Naive thymus-derived CD8-positive, alpha-beta T cell (primary cell): Measurements from ENCODE around the gene CLASP1. TPM values are rescaled to one million over a fixed set of nuclear protein-coding genes. Genes with fewer than 3 reads are reported as not detected.
"Not testable (repeated sequence)": the region's sequence is repeated elsewhere in the genome, so short reads cannot be mapped to it uniquely, and the experiment has no call there.

Source experiments
- ATAC-seq, 2 donors: fragments of 150-1000 bp; cut with Tn5 transposase in 1 of 2; sonication (Bioruptor Pico), chemical (Tn5 transposase) in 1 of 2; 1 replicate in 1 of 2; 2 replicates in 1 of 2; pipeline ENCODE4 v1.10.0; 2021; ENCODE audit warnings: mild to moderate bottlenecking in 2 of 2, moderate library complexity in 2 of 2
- POLR2A ChIA-PET: fragments of 350-600 bp; sonication (Branson Sonifier 250); formaldehyde crosslinking; loops from one replicate; lab custom pipeline; 2021; ENCODE audit warnings: antibody characterized with exemption; lab: Charles Lee
- DNase-seq, 10 donors: peaks; one replicate each; pipeline versions ENCODE4 v3.0.0 to v3.0.0-alpha.2; 2020 to 2022
- H3K27ac Mint-ChIP-seq, 10 donors: one replicate each; pipeline ENCODE4 v1.8.0; 2020 to 2022; ENCODE audit warnings: mild to moderate bottlenecking in 10 of 10, mixed read lengths in 10 of 10, moderate library complexity in 4 of 10, inconsistent platforms in 1 of 10
- H3K27me3 Mint-ChIP-seq, 5 donors: one replicate each; pipeline ENCODE4 v1.8.0; 2021 to 2022; ENCODE audit warnings: mixed read lengths in 5 of 5
- H3K36me3 Mint-ChIP-seq, 3 donors: one replicate each; pipeline ENCODE4 v1.8.0; 2020 to 2022; ENCODE audit warnings: mixed read lengths in 3 of 3, mild to moderate bottlenecking in 2 of 3, inconsistent platforms in 1 of 3
- H3K4me1 Mint-ChIP-seq, 4 donors: one replicate each; pipeline ENCODE4 v1.8.0; 2021 to 2022; ENCODE audit warnings: mixed read lengths in 4 of 4
- H3K4me3 Mint-ChIP-seq, 10 donors: one replicate each; pipeline ENCODE4 v1.8.0; 2020 to 2022; ENCODE audit warnings: mild to moderate bottlenecking in 10 of 10, mixed read lengths in 10 of 10, moderate library complexity in 6 of 10, inconsistent platforms in 1 of 10
- H3K9me3 Mint-ChIP-seq, 9 donors: one replicate each; pipeline ENCODE4 v1.8.0; 2020 to 2022; ENCODE audit warnings: mixed read lengths in 9 of 9, mild to moderate bottlenecking in 3 of 9, inconsistent platforms in 1 of 9, moderate library complexity in 1 of 9
- polyA plus RNA-seq, 3 donors: library from polyadenylated mRNA; unstranded; fragments of 300-500 nt; fragmentation: Illumina TruSeq; gene quantifications; one replicate each; pipeline ENCODE4 v1.2.3, GENCODE V29; 2021
- total RNA-seq, 8 experiments: library from RNA in 2 of 8; stranded (reverse) in 2 of 8; gene quantifications; one replicate each; pipeline ENCODE4 v1.2.3 and lab custom pipeline; 2021 to 2026

CLASP1 gene
- total RNA-seq (10 to 100 TPM; 72.1 to 73.5 TPM), polyA plus RNA-seq (10 to 100 TPM; 10.8 to 15.2 (median 12.5) TPM), total RNA-seq (lab: John Stamatoyannopoulos, UW) (91.4 to 173 (median 145) reads per million in 6 experiments)

DNA sequence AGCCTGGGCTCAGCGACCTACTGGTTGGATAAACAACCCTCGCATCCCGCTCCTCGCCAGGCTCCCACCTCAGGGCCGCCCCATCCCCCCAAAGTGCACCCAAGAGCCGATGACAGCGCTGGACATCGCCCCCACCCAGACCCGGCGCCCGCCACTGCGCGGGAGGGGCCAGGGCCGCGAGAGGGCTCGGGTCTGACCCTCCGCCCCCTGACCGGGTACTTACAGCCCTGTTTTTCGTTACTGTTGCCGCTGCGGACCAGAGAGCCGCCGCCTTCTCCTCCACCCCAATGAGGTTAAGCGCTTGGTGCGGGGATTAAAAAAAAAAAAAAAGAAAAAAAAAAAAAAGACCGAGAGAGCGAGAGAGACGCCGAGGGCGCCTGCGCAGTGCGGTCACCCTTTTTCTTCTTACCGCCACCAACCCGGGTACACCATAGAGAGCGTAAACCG lies at the start of gene CLASP1:
Gene CLASP1, minus strand, starts transcription at position 314 of the 447 bp plus-strand sequence. CDS start 43,567 bp downstream, outside the sequence.
- ATAC-seq (peak; percentile 15 to 16), DNase-seq (peak in 2 of 10 donors; percentile 30 to 92)
- peaks cover 0 to 11% (median 0%) of the 10 kb centered on the region in 3 donors for H3K36me3 Mint-ChIP-seq
- peaks cover 42 to 82% (median 75%) of the 10 kb centered on the region in 4 donors for H3K4me1 Mint-ChIP-seq
- POLR2A ChIA-PET = interaction anchor here (0.9 to 3.6 kb wide), 16 partner anchors 14 to 1636 kb away, joined by 3 to 105 read pairs (median 4); partner anchors contain the start of genes EPB41L5, NIFK, RNU4ATAC and TSN
- H3K27me3 Mint-ChIP-seq = peaks cover 0 to 3% (median 0%) of the 10 kb centered on the region in 5 donors
- peak within 1 kb of the TSS; percentile 97 to 100 (median 99) for H3K27ac Mint-ChIP-seq
- H3K9me3 Mint-ChIP-seq = peaks cover 0 to 3% (median 0%) of the 10 kb centered on the region in 9 donors
- H3K4me3 Mint-ChIP-seq = peak within 1 kb of the TSS; percentile 91 to 100 (median 99)

DNA sequence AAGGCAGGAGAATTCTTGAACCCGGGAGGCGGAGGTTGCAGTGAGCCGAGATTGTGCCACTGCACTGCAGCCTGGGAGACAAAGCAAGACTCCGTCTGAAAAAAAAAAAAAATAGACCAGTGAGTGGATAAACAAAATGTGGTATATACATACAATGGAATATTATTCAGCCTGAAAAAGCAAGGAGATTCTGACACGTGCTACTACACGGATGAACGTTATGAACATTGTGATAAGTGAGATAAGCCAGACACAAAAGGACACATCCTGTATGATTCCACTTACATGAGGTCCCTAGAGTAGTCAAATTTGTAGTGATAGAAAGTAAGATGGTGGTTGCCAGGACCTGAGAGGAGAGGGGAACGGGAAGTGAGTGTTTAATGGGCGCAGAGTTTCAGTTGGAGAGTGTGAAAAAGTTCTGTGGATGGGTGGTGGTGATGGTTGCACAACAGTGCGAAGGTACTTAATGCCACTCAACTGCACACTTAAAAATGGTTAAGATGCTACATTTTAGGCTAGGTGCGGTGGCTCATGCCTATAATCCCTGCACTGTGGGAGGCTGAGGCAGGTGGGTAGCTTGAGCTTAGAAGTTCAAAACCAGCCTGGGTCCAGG lies 49.2 kb upstream of the CLASP1 start:
- H3K9me3 Mint-ChIP-seq = no peaks in the 10 kb centered on the region
- H3K27ac Mint-ChIP-seq = peak overlapping the region; percentile 3 to 97 (median 84)
- no peaks in the 10 kb centered on the region for H3K27me3 Mint-ChIP-seq
- POLR2A ChIA-PET = interaction anchor here (1.3 to 2.2 kb wide), 2 partner anchors 48 to 49 kb away, joined by 3 to 17 read pairs; partner anchors contain the start of gene CLASP1
- no peaks in the 10 kb centered on the region for H3K36me3 Mint-ChIP-seq
- ATAC-seq = no peak
- peaks cover 17 to 39% (median 33%) of the 10 kb centered on the region in 4 donors for H3K4me1 Mint-ChIP-seq
- H3K4me3 Mint-ChIP-seq = peak overlapping the region in 7 of 10 donors; percentile 0 to 75 (median 40)
- no peak for DNase-seq

DNA sequence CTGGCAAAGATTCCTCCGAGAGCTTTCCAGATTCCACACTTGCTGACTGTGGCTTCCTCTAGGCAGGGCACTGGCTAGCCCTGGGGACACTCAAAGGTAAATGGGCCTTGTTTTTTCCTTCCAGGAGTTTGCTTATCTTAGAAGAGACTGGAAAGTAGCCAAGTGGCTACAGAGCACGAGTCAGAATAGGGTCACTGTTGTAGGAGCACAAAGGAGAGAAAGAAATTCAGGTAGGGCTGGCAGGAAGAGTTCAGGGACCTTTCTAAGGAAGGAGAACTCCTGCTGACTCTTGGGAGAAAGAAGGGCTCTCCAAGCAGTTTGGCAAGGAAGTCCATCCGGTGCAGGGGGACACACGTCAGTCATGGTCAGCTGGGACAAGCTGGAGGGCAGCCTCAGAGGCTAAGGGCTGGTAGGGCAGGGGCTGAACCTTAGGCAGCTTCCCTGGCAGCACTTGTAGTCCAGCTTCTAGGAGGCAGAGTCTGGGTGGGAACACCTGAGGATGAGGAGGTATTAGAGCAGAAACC lies 47.9 kb upstream of the CLASP1 start:
- no peaks in the 10 kb centered on the region for H3K36me3 Mint-ChIP-seq
- H3K4me1 Mint-ChIP-seq = peaks cover 17 to 39% (median 33%) of the 10 kb centered on the region in 4 donors
- no peak overlapping the region for H3K4me3 Mint-ChIP-seq
- no peaks in the 10 kb centered on the region for H3K9me3 Mint-ChIP-seq
- no peaks in the 10 kb centered on the region for H3K27me3 Mint-ChIP-seq
- peak overlapping the region in 9 of 10 donors; percentile 1 to 87 (median 70) for H3K27ac Mint-ChIP-seq
- DNase-seq = no peak
- POLR2A ChIA-PET = interaction anchor here (1.3 kb wide), 1 partner anchor 47 kb away, joined by 3 read pairs; no protein-coding TSS in a partner anchor
- ATAC-seq = no peak

DNA sequence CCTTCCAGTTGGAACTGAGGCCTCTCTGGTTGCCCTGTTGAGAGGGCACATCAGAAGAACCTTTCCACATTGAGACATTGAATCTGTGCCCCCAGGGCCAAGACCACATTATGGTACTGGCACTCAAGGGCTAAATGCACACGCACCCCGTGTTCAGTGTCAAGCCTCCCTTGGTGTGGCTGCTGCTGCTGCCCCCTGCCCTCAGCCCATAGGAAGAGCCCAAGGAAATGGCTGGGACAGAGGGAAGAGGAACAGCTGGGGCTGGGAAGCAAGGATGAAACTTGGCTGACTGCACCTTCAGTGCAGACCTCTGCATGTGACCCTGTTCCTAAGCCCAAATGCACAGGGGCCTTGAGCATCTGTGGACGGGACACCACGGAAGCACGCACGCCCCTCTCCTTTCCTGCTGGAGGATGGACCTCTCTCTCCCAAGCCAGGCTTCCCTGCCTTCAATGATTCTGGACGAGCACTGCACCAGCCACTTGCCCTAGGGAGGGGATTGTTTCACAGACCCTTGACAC lies 47.2 kb upstream of the CLASP1 start:
- Mint-ChIP-seq H3K4me3 (no peak overlapping the region), H3K9me3 (no peaks in the 10 kb centered on the region), H3K4me1 (peaks cover 17 to 34% (median 33%) of the 10 kb centered on the region in 4 donors), H3K27ac (peak overlapping the region in 4 of 10 donors; percentile 68 to 87 (median 78)), H3K27me3 (no peaks in the 10 kb centered on the region), H3K36me3 (no peaks in the 10 kb centered on the region)
- ATAC-seq = no peak
- POLR2A ChIA-PET = no interaction called here
- DNase-seq = no peak

DNA sequence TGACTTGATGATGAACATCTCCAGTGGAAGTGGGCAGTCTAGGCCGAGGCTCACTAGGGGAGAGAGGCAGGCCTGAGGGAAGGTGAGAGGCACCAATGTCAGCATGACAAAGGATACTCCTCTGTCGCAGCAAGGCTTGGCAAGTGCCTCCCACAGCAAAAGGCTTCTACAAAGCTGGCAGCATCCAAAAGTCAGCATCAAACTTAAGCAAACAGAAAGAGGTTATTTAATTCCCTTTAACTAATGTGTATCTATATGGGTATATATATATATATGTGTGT lies 45.8 kb upstream of the CLASP1 start:
- Mint-ChIP-seq H3K27ac (no peak overlapping the region), H3K4me3 (no peak overlapping the region), H3K4me1 (peaks cover 12 to 22% (median 19%) of the 10 kb centered on the region in 4 donors), H3K9me3 (no peaks in the 10 kb centered on the region), H3K36me3 (no peaks in the 10 kb centered on the region), H3K27me3 (no peaks in the 10 kb centered on the region)
- POLR2A ChIA-PET = no interaction called here
- no peak for ATAC-seq
- DNase-seq = no peak

DNA sequence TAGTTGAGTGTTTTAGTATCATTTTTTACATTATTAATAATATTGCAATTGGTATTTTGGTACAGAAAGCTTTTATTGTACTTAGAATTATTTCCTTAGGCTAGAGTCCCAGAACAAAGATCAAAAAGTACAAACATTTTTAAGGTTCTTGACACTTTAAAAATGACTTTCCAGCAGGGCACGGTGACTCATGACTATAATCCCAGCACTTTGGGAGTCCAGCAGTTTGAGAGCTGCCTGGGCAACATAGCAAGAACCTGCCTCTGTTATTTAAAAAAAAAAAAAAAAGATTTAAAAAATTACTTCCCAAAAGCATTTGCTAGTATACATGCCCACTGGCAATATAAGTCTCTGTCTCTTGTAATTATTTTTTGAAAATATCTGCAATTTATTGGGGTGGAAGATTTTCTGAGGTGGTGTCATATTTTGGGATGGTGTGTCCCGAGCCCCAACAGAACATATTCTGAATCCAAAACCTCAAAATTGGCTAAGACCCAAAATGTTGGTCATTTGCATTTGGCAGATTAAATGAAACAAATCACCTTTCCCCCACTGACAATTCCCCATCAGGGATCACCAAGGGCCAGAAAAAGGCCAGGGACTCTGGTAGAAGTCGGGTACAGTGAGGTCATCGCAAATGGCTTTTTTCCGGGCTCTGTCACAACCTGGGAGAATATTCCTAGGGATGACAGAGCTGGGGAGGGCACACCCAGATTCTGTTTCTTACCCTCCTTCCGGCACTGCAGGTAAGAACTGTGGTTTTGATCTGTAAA lies 45.3 kb upstream of the CLASP1 start:
- H3K4me1 Mint-ChIP-seq = peaks cover 7 to 17% (median 16%) of the 10 kb centered on the region in 4 donors
- no peak overlapping the region for H3K4me3 Mint-ChIP-seq
- no peak for ATAC-seq
- POLR2A ChIA-PET = interaction anchor here (0.6 kb wide), 1 partner anchor 113 kb away, joined by 5 read pairs; no protein-coding TSS in a partner anchor
- peak overlapping the region in 1 of 10 donors; percentile 21 for H3K27ac Mint-ChIP-seq
- DNase-seq = no peak
- no peaks in the 10 kb centered on the region for H3K36me3 Mint-ChIP-seq
- no peaks in the 10 kb centered on the region for H3K9me3 Mint-ChIP-seq
- H3K27me3 Mint-ChIP-seq = no peaks in the 10 kb centered on the region

DNA sequence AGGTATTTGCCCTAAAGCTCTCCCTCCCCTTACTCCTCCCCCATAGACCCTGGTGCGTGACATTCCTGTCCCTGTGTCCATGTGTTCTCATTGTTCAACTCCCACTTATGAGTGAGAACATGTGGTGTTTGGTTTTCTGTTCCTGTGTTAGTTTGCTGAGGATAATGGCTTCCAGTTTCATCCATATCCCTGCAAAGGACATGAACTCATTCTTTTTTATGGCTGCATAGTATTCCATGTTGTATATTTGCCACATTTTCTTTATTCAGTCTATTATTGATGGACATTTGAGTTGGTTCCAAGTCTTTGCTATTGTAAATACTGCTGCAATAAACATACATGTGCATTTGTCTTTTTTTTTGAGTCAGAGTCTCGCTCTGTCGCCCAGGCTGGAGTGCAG lies 41.3 kb upstream of the CLASP1 start:
- H3K36me3 Mint-ChIP-seq, POLR2A ChIA-PET, H3K9me3 Mint-ChIP-seq, H3K27me3 Mint-ChIP-seq, H3K4me1 Mint-ChIP-seq, DNase-seq, H3K4me3 Mint-ChIP-seq, ATAC-seq: not testable (repeated sequence)
- peak overlapping the region in 1 of 10 donors; percentile 45 for H3K27ac Mint-ChIP-seq

DNA sequence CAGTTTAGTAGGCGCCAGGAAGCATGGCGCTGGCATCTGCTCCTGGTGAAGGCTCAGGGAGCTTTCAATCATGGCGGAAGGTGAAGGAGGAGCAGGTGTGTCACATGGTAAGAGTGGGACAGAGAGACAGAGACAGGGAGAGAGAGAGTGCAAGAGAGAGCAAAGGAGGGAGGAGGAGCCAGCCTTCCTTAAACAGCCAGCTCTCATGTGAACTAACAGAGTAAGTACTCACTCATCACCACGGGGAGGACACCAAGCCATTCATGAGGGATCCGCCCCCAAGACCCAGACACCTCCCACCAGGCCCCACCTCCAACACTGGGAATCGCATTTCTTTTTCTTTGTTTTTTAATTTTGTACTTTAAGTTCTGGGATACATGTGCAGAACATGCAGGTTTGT lies 40.8 kb upstream of the CLASP1 start:
- POLR2A ChIA-PET = no interaction called here
- peaks cover 0 to 5% (median 0%) of the 10 kb centered on the region in 9 donors for H3K9me3 Mint-ChIP-seq
- H3K4me1 Mint-ChIP-seq = peaks cover 0 to 4% (median 0%) of the 10 kb centered on the region in 4 donors
- DNase-seq (no peak), ATAC-seq (no peak)
- no peaks in the 10 kb centered on the region for H3K27me3 Mint-ChIP-seq
- H3K4me3 Mint-ChIP-seq = no peak overlapping the region
- no peaks in the 10 kb centered on the region for H3K36me3 Mint-ChIP-seq
- H3K27ac Mint-ChIP-seq = peak overlapping the region in 3 of 10 donors; percentile 21 to 57 (median 45)

DNA sequence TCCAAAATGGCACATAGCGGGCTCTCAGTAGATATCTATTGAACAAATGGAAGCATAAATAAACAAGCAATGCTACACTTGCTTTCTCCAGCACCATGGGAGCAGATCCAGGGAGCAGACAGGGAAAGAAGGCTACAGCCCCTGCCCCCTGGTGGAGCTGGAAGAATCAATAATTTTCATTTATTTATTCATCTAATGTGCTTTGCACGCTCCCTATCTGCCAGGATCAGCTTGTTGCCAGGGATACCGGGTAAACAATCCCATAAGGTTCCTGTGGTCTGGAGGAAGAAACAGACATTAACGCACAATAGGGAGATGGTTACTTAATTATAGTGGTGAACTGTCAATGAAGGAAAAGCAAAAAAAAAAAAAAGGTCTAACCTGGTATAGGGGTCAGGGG lies 40.1 kb upstream of the CLASP1 start:
- DNase-seq (no peak), ATAC-seq (no peak)

DNA sequence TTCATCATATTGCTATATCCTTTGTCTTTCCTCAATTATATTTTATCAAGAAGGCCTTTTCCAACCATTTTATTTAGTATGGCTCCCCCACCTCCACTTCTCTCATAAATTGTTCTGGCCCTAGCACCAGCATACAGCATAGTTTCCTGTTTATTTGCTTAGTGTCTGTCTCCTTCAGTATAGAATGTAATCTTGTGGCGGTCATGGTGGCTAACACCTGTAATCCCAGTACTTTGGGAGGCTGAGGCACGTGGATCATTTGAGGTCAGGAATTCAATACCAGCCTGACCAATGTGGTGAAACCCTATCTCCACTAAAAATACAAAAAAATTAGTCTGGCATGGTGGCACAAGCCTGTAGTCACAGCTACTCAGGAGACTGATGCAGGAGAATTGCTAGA lies 39.6 kb upstream of the CLASP1 start:
- H3K27ac Mint-ChIP-seq = peak overlapping the region in 3 of 10 donors; percentile 19 to 55 (median 28)
- no peaks in the 10 kb centered on the region for H3K27me3 Mint-ChIP-seq
- DNase-seq (no peak), ATAC-seq (no peak)
- H3K36me3 Mint-ChIP-seq = peaks cover 0 to 7% (median 0%) of the 10 kb centered on the region in 3 donors
- peaks cover 0 to 13% (median 9%) of the 10 kb centered on the region in 9 donors for H3K9me3 Mint-ChIP-seq
- POLR2A ChIA-PET = no interaction called here
- H3K4me3 Mint-ChIP-seq = no peak overlapping the region
- H3K4me1 Mint-ChIP-seq = peaks cover 0 to 4% (median 0%) of the 10 kb centered on the region in 4 donors

More for the DNA sequence above, 40.1 kb upstream of the CLASP1 start:
- Mint-ChIP-seq H3K4me3 (no peak overlapping the region), H3K36me3 (peaks cover 0 to 1% (median 0%) of the 10 kb centered on the region in 3 donors), H3K27ac (peak overlapping the region in 3 of 10 donors; percentile 19 to 45 (median 33)), H3K9me3 (peaks cover 0 to 7% (median 3%) of the 10 kb centered on the region in 9 donors), H3K27me3 (no peaks in the 10 kb centered on the region), H3K4me1 (peaks cover 0 to 4% (median 0%) of the 10 kb centered on the region in 4 donors)
- POLR2A ChIA-PET = no interaction called here

DNA sequence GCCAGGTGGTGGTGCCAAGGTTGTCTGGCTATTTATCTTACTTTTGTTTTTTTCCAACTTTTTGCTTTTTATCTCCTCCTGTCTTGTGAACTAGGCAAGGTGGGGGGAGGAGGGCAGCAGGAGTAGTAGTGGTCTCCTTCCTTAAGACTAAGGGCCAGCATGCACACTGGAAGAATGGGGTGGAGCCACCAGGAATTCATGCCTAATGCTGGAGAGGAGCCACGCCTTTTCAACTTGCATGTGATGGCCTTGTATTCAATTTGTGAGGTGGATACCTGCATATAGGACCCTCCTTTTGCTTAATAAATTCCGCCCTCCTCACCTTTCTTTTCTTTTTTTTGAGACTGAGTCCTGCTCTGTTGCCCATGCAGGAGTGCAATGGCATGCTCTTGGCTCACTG lies 37.6 kb upstream of the CLASP1 start:
- POLR2A ChIA-PET = no interaction called here
- Mint-ChIP-seq H3K9me3 (peaks cover 1 to 31% (median 22%) of the 10 kb centered on the region in 9 donors), H3K27me3 (no peaks in the 10 kb centered on the region), H3K4me3 (no peak overlapping the region), H3K27ac (no peak overlapping the region), H3K4me1 (peaks cover 0 to 4% (median 1%) of the 10 kb centered on the region in 4 donors), H3K36me3 (peaks cover 0 to 16% (median 0%) of the 10 kb centered on the region in 3 donors)
- DNase-seq (no peak), ATAC-seq (no peak)

DNA sequence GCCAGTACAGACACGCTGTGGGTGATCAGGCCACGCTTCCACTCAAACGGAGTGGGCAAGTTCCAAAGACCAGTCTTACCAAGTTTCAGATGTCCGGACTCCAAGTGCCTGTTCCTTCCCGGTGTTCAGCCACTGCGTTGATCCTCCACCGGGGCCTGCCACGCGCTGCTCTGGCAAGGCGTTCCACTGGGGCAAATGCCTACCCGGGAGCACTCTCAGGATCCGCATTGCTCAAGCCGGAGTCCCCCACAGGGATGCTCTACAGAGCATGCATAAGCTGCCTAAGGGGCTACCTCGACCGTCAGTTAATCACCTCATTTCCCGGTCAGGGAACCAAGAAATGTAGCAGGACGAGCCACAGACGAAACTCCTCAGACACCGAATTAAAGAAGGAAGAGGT lies 37.0 kb upstream of the CLASP1 start:
- POLR2A ChIA-PET = no interaction called here
- Mint-ChIP-seq H3K27me3 (no peaks in the 10 kb centered on the region), H3K36me3 (peaks cover 0 to 21% (median 4%) of the 10 kb centered on the region in 3 donors), H3K9me3 (peaks cover 1 to 37% (median 23%) of the 10 kb centered on the region in 9 donors), H3K4me1 (peaks cover 0 to 4% (median 1%) of the 10 kb centered on the region in 4 donors), H3K27ac (peak overlapping the region in 1 of 10 donors; percentile 17), H3K4me3 (no peak overlapping the region)
- no peak for DNase-seq
- ATAC-seq = no peak
